Measurements from ENCODE around the gene KCNK10.

DNA sequence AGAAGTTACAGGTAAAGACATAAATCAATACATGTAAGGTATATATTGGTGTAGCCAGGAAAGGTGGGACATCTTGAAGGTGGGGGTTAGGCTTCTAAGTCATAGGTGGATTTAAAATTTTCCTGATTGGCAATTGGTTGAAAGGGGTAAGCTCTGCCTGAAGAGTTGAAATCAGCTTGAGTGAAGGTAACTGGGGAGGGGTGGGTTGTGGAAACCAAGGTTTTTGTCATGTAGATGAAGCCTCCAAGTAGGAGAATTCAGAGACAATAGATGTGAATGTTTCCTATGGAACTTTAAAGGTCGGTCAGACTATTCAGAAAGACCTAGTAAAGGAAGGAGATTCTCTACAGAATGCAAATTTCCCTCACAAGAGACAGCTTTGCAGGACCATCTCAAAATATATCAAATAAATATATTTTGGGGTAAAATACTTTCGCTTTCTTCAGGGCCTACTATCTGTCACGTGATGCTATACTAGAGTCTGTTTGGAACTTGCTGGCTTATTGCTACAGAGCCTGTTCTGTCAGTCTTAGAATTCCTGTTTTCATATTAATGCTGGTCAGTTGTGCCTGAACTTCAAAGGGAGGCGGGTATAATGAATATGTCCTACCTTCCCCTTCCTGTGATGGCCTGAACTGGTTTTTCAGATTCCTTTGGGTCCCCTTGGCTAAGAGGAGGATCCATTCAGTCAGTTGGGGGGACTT is 41.8 kb upstream of the KCNK10 start:
- no peak for TF ChIP-seq TAF1 (IDR thresholded peaks at IDR 0.05; ENCODE audit: low read depth, low read length)
- no peak for TF ChIP-seq POLR2A (IDR thresholded peaks at IDR 0.05; ENCODE audit: low read depth, low read length)
- no peak for TF ChIP-seq POLR2AphosphoS5 (IDR thresholded peaks at IDR 0.05; ENCODE audit: low read depth, low read length)

Data from GM12891 (cell line).